H9 (cell line): ENCODE results near the gene RASA2. TPM values are rescaled to one million over a fixed set of nuclear protein-coding genes. Genes with fewer than 3 reads are reported as not detected.

Experiments
- DNase-seq: peaks from one replicate; pipeline ENCODE4 v3.0.0-alpha.2; 2017
- H2AFZ ChIP-seq: one replicate; pipeline ENCODE4 v1.6.1; 2013; ENCODE audit warnings: mild to moderate bottlenecking, low read length, control low read depth, moderate library complexity
- H2AK5ac ChIP-seq: 2 replicates; pipeline ENCODE4 v1.6.1; 2013; ENCODE audit warnings: low read length, control low read depth, mixed read lengths; ENCODE audit not compliant: insufficient read length
- H2BK120ac ChIP-seq: one replicate; pipeline ENCODE4 v1.6.1; 2013; ENCODE audit warnings: low read depth, mild to moderate bottlenecking, low read length, control low read depth, inconsistent platforms; ENCODE audit not compliant: poor library complexity, severe bottlenecking
- H2BK12ac ChIP-seq: 2 replicates; pipeline ENCODE4 v1.6.1; 2013; ENCODE audit warnings: low read length, control low read depth, mixed read lengths, low read depth; ENCODE audit not compliant: insufficient read length
- H2BK15ac ChIP-seq: 2 replicates; pipeline ENCODE4 v1.6.1; 2013; ENCODE audit warnings: low read depth, low read length, control low read depth
- H2BK20ac ChIP-seq: one replicate; pipeline ENCODE4 v1.6.1; 2013; ENCODE audit warnings: low read depth, mild to moderate bottlenecking, low read length, control low read depth, inconsistent platforms; ENCODE audit not compliant: poor library complexity, severe bottlenecking
- H2BK5ac ChIP-seq: 2 replicates; pipeline ENCODE4 v1.6.1; 2013; ENCODE audit warnings: low read length, control low read depth, mixed read lengths; ENCODE audit not compliant: insufficient read length
- H3K14ac ChIP-seq: 2 replicates; pipeline ENCODE4 v1.6.1; 2013; ENCODE audit warnings: low read length, control low read depth; ENCODE audit not compliant: insufficient read depth
- H3K18ac ChIP-seq: 2 replicates; pipeline ENCODE4 v1.6.1; 2013; ENCODE audit warnings: low read depth, mild to moderate bottlenecking, mixed read lengths, low read length, control low read depth; ENCODE audit not compliant: insufficient read length
- H3K23ac ChIP-seq: 2 replicates; pipeline ENCODE4 v1.6.1; 2013; ENCODE audit warnings: low read length, control low read depth, mixed read lengths, low read depth; ENCODE audit not compliant: insufficient read length
- H3K23me2 ChIP-seq: 2 replicates; pipeline ENCODE4 v1.6.1; 2013; ENCODE audit warnings: low read depth, mild to moderate bottlenecking, mixed read lengths, low read length, control low read depth; ENCODE audit not compliant: insufficient read length, poor library complexity, severe bottlenecking
- H3K27ac ChIP-seq: 2 replicates; pipeline ENCODE4 v1.5.1; 2013; ENCODE audit warnings: low read length, control low read depth, mixed read lengths, low read depth; ENCODE audit not compliant: insufficient read length
- H3K27me3 ChIP-seq: 2 replicates; pipeline ENCODE4 v1.6.1; 2013; ENCODE audit warnings: low read length, control low read depth, inconsistent platforms; ENCODE audit not compliant: insufficient read depth
- H3K4ac ChIP-seq: 2 replicates; pipeline ENCODE4 v1.6.1; 2013; ENCODE audit warnings: low read depth, mild to moderate bottlenecking, control low read depth, inconsistent platforms, low read length, moderate library complexity
- H3K4me1 ChIP-seq: 2 replicates; pipeline ENCODE4 v1.6.1; 2013; ENCODE audit warnings: low read length, control low read depth, inconsistent platforms; ENCODE audit not compliant: insufficient read depth
- H3K4me2 ChIP-seq: 2 replicates; pipeline ENCODE4 v1.6.1; 2013; ENCODE audit warnings: low read length, control low read depth, mixed read lengths; ENCODE audit not compliant: insufficient read length, insufficient read depth
- H3K56ac ChIP-seq: 2 replicates; pipeline ENCODE4 v1.6.1; 2013; ENCODE audit warnings: low read depth, mild to moderate bottlenecking, mixed read lengths, low read length, control low read depth; ENCODE audit not compliant: insufficient read length
- H3K79me1 ChIP-seq: 2 replicates; pipeline ENCODE4 v1.6.1; 2013; ENCODE audit warnings: low read depth, mild to moderate bottlenecking, moderate library complexity, low read length, control low read depth, inconsistent platforms; ENCODE audit not compliant: insufficient read depth, poor library complexity, severe bottlenecking
- H3K79me2 ChIP-seq: 2 replicates; pipeline ENCODE4 v1.6.1; 2013; ENCODE audit warnings: low read length, control low read depth, inconsistent platforms; ENCODE audit not compliant: insufficient read depth
- H3K9ac ChIP-seq: 2 replicates; pipeline ENCODE4 v1.6.1; 2013; ENCODE audit warnings: low read length, control low read depth, mixed read lengths; ENCODE audit not compliant: insufficient read length; ENCODE audit errors: extremely low read depth
- H3K9me3 ChIP-seq: one replicate; pipeline ENCODE4 v1.6.1; 2013; ENCODE audit warnings: low read depth, low read length, inconsistent platforms; ENCODE audit not compliant: control insufficient read depth
- H3T11ph ChIP-seq: one replicate; pipeline ENCODE4 v1.6.1; 2013; ENCODE audit warnings: mild to moderate bottlenecking, low read length, control low read depth, inconsistent platforms
- H4K20me1 ChIP-seq: one replicate; pipeline ENCODE4 v1.6.1; 2013; ENCODE audit not compliant: control insufficient read depth, insufficient read length, insufficient read depth
- H4K5ac ChIP-seq: 2 replicates; pipeline ENCODE4 v1.6.1; 2013; ENCODE audit warnings: low read depth, mild to moderate bottlenecking, mixed read lengths, low read length, control low read depth; ENCODE audit not compliant: insufficient read length
- H4K8ac ChIP-seq: replicated peaks from 2 replicates; pipeline ENCODE4 v1.6.1; 2013; ENCODE audit warnings: low read length, control low read depth, mixed read lengths, low read depth; ENCODE audit not compliant: insufficient read length
- H4K91ac ChIP-seq: 2 replicates; pipeline ENCODE4 v1.6.1; 2013; ENCODE audit warnings: low read depth, mild to moderate bottlenecking, moderate library complexity, mixed read lengths, low read length, control low read depth; ENCODE audit not compliant: insufficient read length
- H3K27ac Mint-ChIP-seq, 3 experiments: 2 replicates in 2 of 3; 3 replicates in 1 of 3; pipeline ENCODE4 v1.8.0; 2020 to 2021; ENCODE audit warnings: mixed read lengths in 3 of 3, mild to moderate bottlenecking in 1 of 3, moderate library complexity in 1 of 3
- H3K27me3 Mint-ChIP-seq: 2 replicates; pipeline ENCODE4 v1.8.0; 2021; ENCODE audit warnings: low read depth, mild to moderate bottlenecking, moderate library complexity, mixed read lengths
- H3K36me3 Mint-ChIP-seq, 3 experiments: 2 replicates in 2 of 3; 3 replicates in 1 of 3; pipeline ENCODE4 v1.8.0; 2020 to 2021; ENCODE audit warnings: low read depth in 3 of 3, mixed read lengths in 3 of 3; ENCODE audit not compliant: insufficient read depth in 1 of 3
- H3K4me1 Mint-ChIP-seq, 2 experiments: 2 replicates each; pipeline ENCODE4 v1.8.0; 2020; ENCODE audit warnings: mixed read lengths in 2 of 2
- H3K4me3 Mint-ChIP-seq, 2 experiments: 2 replicates in 1 of 2; 3 replicates in 1 of 2; pipeline ENCODE4 v1.8.0; 2020 to 2021; ENCODE audit warnings: mild to moderate bottlenecking in 2 of 2, mixed read lengths in 2 of 2, moderate library complexity in 1 of 2
- H3K9me3 Mint-ChIP-seq, 2 experiments: 2 replicates in 1 of 2; 3 replicates in 1 of 2; pipeline ENCODE4 v1.8.0; 2020; ENCODE audit warnings: mild to moderate bottlenecking in 2 of 2, mixed read lengths in 2 of 2, moderate library complexity in 1 of 2
- WGBS: extraction: QIAGEN DNeasy Blood & Tissue Kit; methylation state at CpG from one replicate; pipeline ENCODE4 v1.1.7; 2013; ENCODE audit warnings: missing lambda C conversion rate, low lambda C conversion rate, mixed read lengths; ENCODE audit not compliant: insufficient read length; ENCODE audit errors: extremely low coverage; 5-methylcytosine and 5-hydroxymethylcytosine counted together
- total RNA-seq: library from RNA; stranded (reverse); gene quantifications from 2 replicates; pipeline ENCODE4 v1.2.1, GENCODE V29; 2021
- TF ChIP-seq, protein P1 (sequence below): fragments of 200-600 bp; sonication (generic); conservative IDR thresholded peaks from 3 replicates; pipeline ENCODE4 v1.8.0; 2021; ENCODE audit warnings: antibody characterized with exemption, mild to moderate bottlenecking

The RASA2 gene
- total RNA-seq, 1 experiment from 2014 or later = 24.4 TPM

DNA sequence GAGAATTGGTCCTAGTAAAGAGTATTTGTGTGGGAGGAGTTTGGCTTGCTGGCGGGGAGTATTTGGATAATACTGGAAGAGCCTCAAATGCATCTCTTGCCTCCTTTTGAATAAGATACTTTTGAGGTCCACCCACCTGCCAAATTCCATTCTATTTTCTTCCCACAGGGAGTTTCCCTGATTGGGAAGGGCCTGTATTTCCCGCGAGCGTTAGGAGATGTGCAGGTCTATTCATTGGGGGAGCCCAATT, 406 bp upstream of the RASA2 start:
- peak overlapping the region; percentile 56 for H3K4me2 ChIP-seq
- no peak overlapping the region for H4K5ac ChIP-seq
- Mint-ChIP-seq H3K36me3 (no peaks in the 10 kb centered on the region), H3K4me1 (peaks cover 46 to 48% of the 10 kb centered on the region in 2 experiments), H3K27me3 (peaks cover 2% of the 10 kb centered on the region; the same call in 1 of the 2 replicates), H3K27ac (peak overlapping the region; percentile 90 to 94 (median 92); a peak in 6 of 7 replicates), H3K9me3 (no peaks in the 10 kb centered on the region), H3K4me3 (peak overlapping the region; percentile 67 to 79)
- no peak overlapping the region for H2BK20ac ChIP-seq
- H3K9ac ChIP-seq = no peak overlapping the region
- no peak overlapping the region for H2BK5ac ChIP-seq
- H3K14ac ChIP-seq = no peak overlapping the region
- peak overlapping the region; percentile 67 for H2AFZ ChIP-seq
- H3K23me2 ChIP-seq = no peaks in the 10 kb centered on the region
- H2AK5ac ChIP-seq = no peak overlapping the region
- no CpG with 5 or more reads among the region's 4 CpGs for WGBS
- H3K4ac ChIP-seq = no peak overlapping the region
- no peaks in the 10 kb centered on the region for H3K9me3 ChIP-seq
- H3K79me1 ChIP-seq = no peaks in the 10 kb centered on the region
- H3K27ac ChIP-seq = no peak overlapping the region
- no peak overlapping the region for H3K56ac ChIP-seq
- H3K4me1 ChIP-seq = peaks cover 2% of the 10 kb centered on the region; the same call in 1 of the 2 replicates
- DNase-seq = no peak
- TF ChIP-seq, protein P1, sequence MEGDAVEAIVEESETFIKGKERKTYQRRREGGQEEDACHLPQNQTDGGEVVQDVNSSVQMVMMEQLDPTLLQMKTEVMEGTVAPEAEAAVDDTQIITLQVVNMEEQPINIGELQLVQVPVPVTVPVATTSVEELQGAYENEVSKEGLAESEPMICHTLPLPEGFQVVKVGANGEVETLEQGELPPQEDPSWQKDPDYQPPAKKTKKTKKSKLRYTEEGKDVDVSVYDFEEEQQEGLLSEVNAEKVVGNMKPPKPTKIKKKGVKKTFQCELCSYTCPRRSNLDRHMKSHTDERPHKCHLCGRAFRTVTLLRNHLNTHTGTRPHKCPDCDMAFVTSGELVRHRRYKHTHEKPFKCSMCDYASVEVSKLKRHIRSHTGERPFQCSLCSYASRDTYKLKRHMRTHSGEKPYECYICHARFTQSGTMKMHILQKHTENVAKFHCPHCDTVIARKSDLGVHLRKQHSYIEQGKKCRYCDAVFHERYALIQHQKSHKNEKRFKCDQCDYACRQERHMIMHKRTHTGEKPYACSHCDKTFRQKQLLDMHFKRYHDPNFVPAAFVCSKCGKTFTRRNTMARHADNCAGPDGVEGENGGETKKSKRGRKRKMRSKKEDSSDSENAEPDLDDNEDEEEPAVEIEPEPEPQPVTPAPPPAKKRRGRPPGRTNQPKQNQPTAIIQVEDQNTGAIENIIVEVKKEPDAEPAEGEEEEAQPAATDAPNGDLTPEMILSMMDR = no peak
- H3K23ac ChIP-seq = no peak overlapping the region
- peaks cover 7% of the 10 kb centered on the region; the same call in 1 of the 2 replicates for H3K79me2 ChIP-seq
- no peaks in the 10 kb centered on the region for H4K20me1 ChIP-seq
- no peak overlapping the region for H3T11ph ChIP-seq
- H2BK15ac ChIP-seq = no peak overlapping the region
- no peak overlapping the region for H2BK120ac ChIP-seq
- no peak overlapping the region for H4K8ac ChIP-seq
- no peak overlapping the region for H3K18ac ChIP-seq
- H3K27me3 ChIP-seq = no peaks in the 10 kb centered on the region
- no peak overlapping the region for H4K91ac ChIP-seq
- no peak overlapping the region for H2BK12ac ChIP-seq
